SK-N-SH treated with all-trans-retinoic acid at 6 μM for 48 hours (cell line): ENCODE data around the gene PDE1C.

ENCODE experiments used
- ATAC-seq: fragments of 200-7000 bp; cut with Tn5 transposase; 3 replicates; pipeline ENCODE4 v1.9.1; 2020; ENCODE audit warnings: mild to moderate bottlenecking, moderate library complexity
- ARNTL ChIP-seq: fragments of 450-650 bp; formaldehyde crosslinking; IDR thresholded peaks from 2 replicates; pipeline ENCODE4 v1.5.0; 2020; ENCODE audit warnings: low read depth, mild to moderate bottlenecking, moderate library complexity, borderline replicate concordance
- BACH2 ChIP-seq: fragments of 250-450 bp; sonication (Bioruptor Pico); IDR thresholded peaks from 2 replicates; pipeline ENCODE4 v1.9.0; 2021; ENCODE audit warnings: mild to moderate bottlenecking, borderline replicate concordance
- CSDC2 ChIP-seq: fragments of 250-450 bp; sonication (Bioruptor Pico); IDR thresholded peaks from 2 replicates; pipeline ENCODE4 v1.5.0; 2020; ENCODE audit warnings: mild to moderate bottlenecking, moderate library complexity
- ESRRG ChIP-seq: fragments of 250-450 bp; sonication (Bioruptor Pico); IDR thresholded peaks from 2 replicates; pipeline ENCODE4 v1.6.1; 2021; ENCODE audit warnings: mild to moderate bottlenecking
- GLIS3 ChIP-seq: fragments of 250-450 bp; sonication (Bioruptor Pico); IDR thresholded peaks from 2 replicates; pipeline ENCODE4 v1.5.0; 2020; ENCODE audit warnings: mild to moderate bottlenecking, moderate library complexity
- ISL1 ChIP-seq: fragments of 250-450 bp; sonication (Bioruptor Pico); IDR thresholded peaks from 2 replicates; pipeline ENCODE4 v2.1.2; 2022; ENCODE audit warnings: mild to moderate bottlenecking, moderate library complexity
- OSR1 ChIP-seq: fragments of 250-450 bp; sonication (Bioruptor Pico); IDR thresholded peaks from 2 replicates; pipeline ENCODE4 v1.8.0; 2022; ENCODE audit warnings: moderate library complexity, mild to moderate bottlenecking, inconsistent platforms
- PPARA ChIP-seq: fragments of 250-450 bp; sonication (Bioruptor Pico); IDR thresholded peaks from 2 replicates; pipeline ENCODE4 v1.5.0; 2020; ENCODE audit warnings: mild to moderate bottlenecking, borderline replicate concordance
- RARB ChIP-seq: fragments of 250-450 bp; sonication (Bioruptor Pico); IDR thresholded peaks from 2 replicates; pipeline ENCODE4 v1.8.0; 2021; ENCODE audit warnings: mild to moderate bottlenecking, moderate library complexity
- SNAI2 ChIP-seq: fragments of 250-450 bp; sonication (Bioruptor Pico); IDR thresholded peaks from 2 replicates; pipeline ENCODE4 v1.5.0; 2020; ENCODE audit warnings: mild to moderate bottlenecking, moderate library complexity
- TCF4 ChIP-seq: fragments of 250-450 bp; sonication (Bioruptor Pico); IDR thresholded peaks from 2 replicates; pipeline ENCODE4 v1.8.0; 2021; ENCODE audit warnings: mild to moderate bottlenecking, moderate library complexity, borderline replicate concordance
- TOX ChIP-seq: fragments of 250-450 bp; sonication (Bioruptor Pico); IDR thresholded peaks from 2 replicates; pipeline ENCODE4 v1.8.0; 2021; ENCODE audit warnings: mild to moderate bottlenecking, moderate library complexity, borderline replicate concordance
- ZC3H10 ChIP-seq: fragments of 250-450 bp; sonication (Bioruptor Pico); IDR thresholded peaks from 2 replicates; pipeline ENCODE4 v1.5.1; 2021; ENCODE audit warnings: mild to moderate bottlenecking, moderate library complexity
- ZFP3 ChIP-seq: fragments of 250-450 bp; sonication (Bioruptor Pico); IDR thresholded peaks from 2 replicates; pipeline ENCODE4 v1.5.0; 2020; ENCODE audit warnings: mild to moderate bottlenecking, moderate library complexity
- ZFP30 ChIP-seq: fragments of 450-650 bp; formaldehyde crosslinking; IDR thresholded peaks from 2 replicates; pipeline ENCODE4 v1.5.0; 2022; ENCODE audit warnings: mild to moderate bottlenecking, moderate library complexity
- ZNF565 ChIP-seq: fragments of 450-650 bp; formaldehyde crosslinking; conservative IDR thresholded peaks from 2 replicates; pipeline ENCODE4 v1.5.0; 2020; ENCODE audit warnings: low read depth, mild to moderate bottlenecking, moderate library complexity
- ZNF70 ChIP-seq: fragments of 450-650 bp; formaldehyde crosslinking; IDR thresholded peaks from 2 replicates; pipeline ENCODE4 v1.5.0; 2020; ENCODE audit warnings: mild to moderate bottlenecking, moderate library complexity
- TF ChIP-seq, protein P1 (sequence below): fragments of 250-450 bp; sonication (Bioruptor Pico); IDR thresholded peaks from 2 replicates; pipeline ENCODE4 v1.5.1; 2020; ENCODE audit warnings: low read depth, mild to moderate bottlenecking, moderate library complexity
- TF ChIP-seq, protein P2 (sequence below): fragments of 250-450 bp; sonication (Bioruptor Pico); IDR thresholded peaks from 2 replicates; pipeline ENCODE4 v1.8.0; 2021; ENCODE audit warnings: low read depth, mild to moderate bottlenecking, moderate library complexity, borderline replicate concordance
- TF ChIP-seq, protein P3 (sequence below): fragments of 250-450 bp; sonication (Bioruptor Pico); IDR thresholded peaks from 2 replicates; pipeline ENCODE4 v1.8.0; 2020; ENCODE audit warnings: mild to moderate bottlenecking, moderate library complexity, borderline replicate concordance

Gene PDE1C

DNA sequence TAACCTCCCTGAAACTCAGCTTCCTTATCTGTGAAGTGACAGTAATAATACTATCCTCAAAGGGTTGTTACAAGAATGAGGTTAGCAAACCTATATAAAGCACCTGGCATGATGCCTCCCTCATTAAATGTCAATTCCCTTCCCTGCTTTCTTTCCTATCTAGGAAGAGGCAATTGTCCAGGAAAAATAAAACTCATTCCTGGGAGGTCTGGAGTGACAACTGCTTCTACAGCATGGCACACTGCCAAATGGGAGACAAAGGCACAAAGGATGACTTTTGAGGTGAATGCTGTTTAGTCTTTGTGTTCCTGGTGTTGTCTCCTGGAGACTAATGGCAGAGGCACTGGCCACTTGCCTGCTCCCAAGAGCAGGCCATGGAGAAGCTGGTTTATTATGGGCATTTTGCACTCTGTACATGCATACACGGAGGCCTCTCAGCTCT lies 32.2 kb upstream of the PDE1C start:
- no peak for ATAC-seq
- TF ChIP-seq PPARA (CRISPR knock-in tag) (no peak), SNAI2 (CRISPR knock-in tag) (no peak), BACH2 (CRISPR knock-in tag) (no peak), ZNF565 (CRISPR knock-in tag) (no peak), ZFP30 (CRISPR knock-in tag) (no peak), ESRRG (no peak), ARNTL (CRISPR knock-in tag) (no peak), TOX (CRISPR knock-in tag) (no peak), ZNF70 (CRISPR knock-in tag) (no peak), OSR1 (CRISPR knock-in tag) (no peak), ZFP3 (CRISPR knock-in tag) (no peak)
- TF ChIP-seq, protein P1, sequence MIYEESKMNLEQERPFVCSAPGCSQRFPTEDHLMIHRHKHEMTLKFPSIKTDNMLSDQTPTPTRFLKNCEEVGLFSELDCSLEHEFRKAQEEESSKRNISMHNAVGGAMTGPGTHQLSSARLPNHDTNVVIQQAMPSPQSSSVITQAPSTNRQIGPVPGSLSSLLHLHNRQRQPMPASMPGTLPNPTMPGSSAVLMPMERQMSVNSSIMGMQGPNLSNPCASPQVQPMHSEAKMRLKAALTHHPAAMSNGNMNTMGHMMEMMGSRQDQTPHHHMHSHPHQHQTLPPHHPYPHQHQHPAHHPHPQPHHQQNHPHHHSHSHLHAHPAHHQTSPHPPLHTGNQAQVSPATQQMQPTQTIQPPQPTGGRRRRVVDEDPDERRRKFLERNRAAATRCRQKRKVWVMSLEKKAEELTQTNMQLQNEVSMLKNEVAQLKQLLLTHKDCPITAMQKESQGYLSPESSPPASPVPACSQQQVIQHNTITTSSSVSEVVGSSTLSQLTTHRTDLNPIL (CRISPR knock-in tag) = no peak
- TF ChIP-seq, protein P2, sequence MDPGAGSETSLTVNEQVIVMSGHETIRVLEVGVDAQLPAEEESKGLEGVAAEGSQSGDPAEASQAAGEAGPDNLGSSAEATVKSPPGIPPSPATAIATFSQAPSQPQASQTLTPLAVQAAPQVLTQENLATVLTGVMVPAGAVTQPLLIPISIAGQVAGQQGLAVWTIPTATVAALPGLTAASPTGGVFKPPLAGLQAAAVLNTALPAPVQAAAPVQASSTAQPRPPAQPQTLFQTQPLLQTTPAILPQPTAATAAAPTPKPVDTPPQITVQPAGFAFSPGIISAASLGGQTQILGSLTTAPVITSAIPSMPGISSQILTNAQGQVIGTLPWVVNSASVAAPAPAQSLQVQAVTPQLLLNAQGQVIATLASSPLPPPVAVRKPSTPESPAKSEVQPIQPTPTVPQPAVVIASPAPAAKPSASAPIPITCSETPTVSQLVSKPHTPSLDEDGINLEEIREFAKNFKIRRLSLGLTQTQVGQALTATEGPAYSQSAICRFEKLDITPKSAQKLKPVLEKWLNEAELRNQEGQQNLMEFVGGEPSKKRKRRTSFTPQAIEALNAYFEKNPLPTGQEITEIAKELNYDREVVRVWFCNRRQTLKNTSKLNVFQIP = no peak
- TF ChIP-seq, protein P3, sequence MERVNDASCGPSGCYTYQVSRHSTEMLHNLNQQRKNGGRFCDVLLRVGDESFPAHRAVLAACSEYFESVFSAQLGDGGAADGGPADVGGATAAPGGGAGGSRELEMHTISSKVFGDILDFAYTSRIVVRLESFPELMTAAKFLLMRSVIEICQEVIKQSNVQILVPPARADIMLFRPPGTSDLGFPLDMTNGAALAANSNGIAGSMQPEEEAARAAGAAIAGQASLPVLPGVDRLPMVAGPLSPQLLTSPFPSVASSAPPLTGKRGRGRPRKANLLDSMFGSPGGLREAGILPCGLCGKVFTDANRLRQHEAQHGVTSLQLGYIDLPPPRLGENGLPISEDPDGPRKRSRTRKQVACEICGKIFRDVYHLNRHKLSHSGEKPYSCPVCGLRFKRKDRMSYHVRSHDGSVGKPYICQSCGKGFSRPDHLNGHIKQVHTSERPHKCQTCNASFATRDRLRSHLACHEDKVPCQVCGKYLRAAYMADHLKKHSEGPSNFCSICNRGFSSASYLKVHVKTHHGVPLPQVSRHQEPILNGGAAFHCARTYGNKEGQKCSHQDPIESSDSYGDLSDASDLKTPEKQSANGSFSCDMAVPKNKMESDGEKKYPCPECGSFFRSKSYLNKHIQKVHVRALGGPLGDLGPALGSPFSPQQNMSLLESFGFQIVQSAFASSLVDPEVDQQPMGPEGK = no peak

DNA sequence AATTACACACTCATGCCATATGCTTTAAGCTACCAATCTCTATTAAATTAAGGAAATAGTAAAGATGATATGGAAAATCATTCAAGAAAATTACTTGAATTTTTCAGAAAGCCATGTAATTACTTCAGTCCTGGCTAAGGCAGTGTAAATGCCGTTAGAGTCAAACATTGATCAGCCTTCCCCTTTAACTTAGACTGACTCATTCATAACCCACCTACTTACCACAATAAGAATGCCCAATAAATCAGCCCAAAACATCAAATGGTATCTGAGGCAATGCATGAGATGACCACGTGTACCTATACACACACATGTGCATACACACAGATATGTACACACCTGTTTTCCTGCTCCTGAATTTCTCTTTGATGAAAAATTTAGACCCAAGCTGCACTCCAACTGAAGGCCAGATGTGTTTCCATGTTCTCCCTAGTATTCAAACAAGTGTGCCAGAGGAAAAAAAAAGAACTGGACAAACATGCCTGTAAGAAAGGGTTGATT lies 30.2 kb upstream of the PDE1C start:
- ATAC-seq = no peak
- TF ChIP-seq, protein P3 = no peak
- no peak for TF ChIP-seq TCF4 (CRISPR knock-in tag)
- TF ChIP-seq PPARA (CRISPR knock-in tag) = no peak
- TF ChIP-seq ISL1 = no peak
- no peak for TF ChIP-seq ZFP3 (CRISPR knock-in tag)
- TF ChIP-seq OSR1 (CRISPR knock-in tag) = no peak
- TF ChIP-seq, protein P1 (CRISPR knock-in tag) = no peak
- TF ChIP-seq RARB (CRISPR knock-in tag) = no peak
- TF ChIP-seq GLIS3 (CRISPR knock-in tag) = no peak
- TF ChIP-seq, protein P2 = no peak
- TF ChIP-seq BACH2 (CRISPR knock-in tag) = no peak
- no peak for TF ChIP-seq ESRRG
- no peak for TF ChIP-seq CSDC2
- no peak for TF ChIP-seq ARNTL (CRISPR knock-in tag)
- TF ChIP-seq SNAI2 (CRISPR knock-in tag) = no peak
- TF ChIP-seq TOX (CRISPR knock-in tag) = no peak

DNA sequence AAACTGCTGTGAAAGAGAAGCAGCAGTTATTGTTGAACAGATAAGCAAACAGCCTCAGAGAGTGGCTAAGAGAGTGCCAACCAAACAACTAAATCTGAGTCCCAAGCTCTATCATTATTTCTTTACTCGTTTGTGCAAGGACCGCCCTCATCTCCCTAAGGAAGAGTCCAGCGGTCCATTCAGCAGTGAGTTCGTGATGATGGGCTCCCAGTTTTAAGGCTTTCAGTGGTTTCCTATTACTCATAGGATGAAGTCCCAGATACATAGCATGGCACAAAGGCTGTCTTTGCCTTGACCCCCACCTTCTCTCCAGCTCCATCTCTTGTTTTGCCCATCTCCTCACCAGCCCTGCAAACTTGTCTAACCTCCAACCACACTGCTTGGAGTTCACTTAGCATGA lies 24.3 kb upstream of the PDE1C start:
- no peak for ATAC-seq
- no peak for TF ChIP-seq ZC3H10 (CRISPR knock-in tag)
- no peak for TF ChIP-seq ZNF70 (CRISPR knock-in tag)
